NCI-H1436 (cell line): Measurements from ENCODE around the gene SLC15A2.
"Not testable (repeated sequence)": the region's sequence is repeated elsewhere in the genome, so short reads cannot be mapped to it uniquely, and the experiment has no call there.

ENCODE experiments used
- DNase-seq: peaks from one replicate; lab custom pipeline; 2025; lab: John Stamatoyannopoulos, UW

SLC15A2 gene

GRCh38 chr3:121926380-121926779, 32.2 kb downstream of the SLC15A2 start:
- DNase-seq: no peak

GRCh38 chr3:121938141-121938855, 44.1 kb downstream of the SLC15A2 start:
- DNase-seq: not testable (repeated sequence)

GRCh38 chr3:121941592-121941991, 47.4 kb downstream of the SLC15A2 start:
- no peak for DNase-seq

- DNase-seq: no peak
These were observed 48.0 kb downstream of the SLC15A2 start for GRCh38 chr3:121942116-121942786.

- no peak for DNase-seq
These were observed 49.2 kb downstream of the SLC15A2 start for GRCh38 chr3:121943431-121943830.

DNA sequence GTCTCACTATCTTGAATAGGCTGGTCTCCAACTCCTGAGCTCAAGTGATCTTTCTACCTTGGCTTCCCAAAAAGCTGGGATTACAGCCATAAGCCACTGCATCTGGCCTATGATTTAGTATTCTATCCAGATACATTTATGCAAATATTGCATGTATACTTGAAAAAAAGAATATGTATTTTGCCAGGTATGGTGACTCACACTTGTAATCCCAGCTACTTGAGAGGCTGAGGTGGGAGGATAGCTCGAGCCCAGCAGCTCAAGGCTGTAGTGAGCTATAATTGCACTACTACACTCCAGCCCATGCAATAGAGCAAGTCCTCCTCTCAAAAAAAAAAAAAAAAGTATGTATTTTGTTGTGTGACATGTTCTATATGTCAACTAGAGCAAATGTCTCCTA, 54.4 kb downstream of the SLC15A2 start:
- DNase-seq: no peak

DNA sequence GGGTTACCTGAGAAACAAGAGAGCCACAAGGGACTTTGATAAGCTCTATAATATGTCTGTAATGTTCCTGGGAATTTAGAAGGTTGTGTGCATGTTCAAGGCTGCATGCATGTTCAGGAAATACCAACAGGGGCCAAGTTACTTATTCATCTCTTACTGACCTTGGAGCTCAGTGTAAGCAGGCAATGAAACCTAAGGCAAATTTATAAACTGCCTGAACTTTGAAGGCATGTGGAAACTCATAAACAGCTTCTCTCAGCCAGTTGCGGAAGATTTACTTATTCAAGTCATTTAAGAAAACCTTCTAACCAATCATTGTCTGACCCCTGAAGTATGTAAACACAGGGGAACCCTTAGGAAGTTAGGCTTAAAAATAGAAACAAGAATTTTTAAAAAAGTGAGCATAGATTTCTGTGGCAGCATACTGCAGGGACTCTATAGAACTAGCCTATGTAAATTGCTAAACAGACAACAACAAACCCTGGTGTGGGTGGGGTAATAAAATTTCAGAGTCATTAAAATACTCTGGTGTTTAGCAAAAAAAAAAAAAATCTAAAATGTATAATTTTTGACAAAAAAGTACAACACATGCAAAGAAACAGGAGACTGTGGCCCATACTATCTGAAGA, 57.2 kb downstream of the SLC15A2 start:
- no peak for DNase-seq

DNA sequence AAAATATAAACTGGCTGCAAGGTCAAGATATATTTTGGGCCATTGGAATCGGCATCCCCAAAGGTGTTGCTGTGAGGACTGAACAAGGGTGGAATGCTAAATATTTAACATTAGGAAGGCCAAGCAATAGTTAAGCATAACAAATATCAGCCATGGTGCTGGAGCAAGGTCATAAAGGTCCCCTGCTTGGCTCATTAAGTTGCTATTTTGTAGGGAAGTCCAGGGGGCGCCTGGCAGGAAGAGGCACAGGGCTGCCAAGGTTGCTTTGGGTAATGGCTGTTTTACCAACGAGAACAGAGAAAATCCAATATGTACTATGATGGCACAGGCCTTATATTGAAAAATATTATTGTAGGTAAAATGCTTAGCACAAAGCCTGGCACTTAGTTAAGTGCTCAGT, 62.2 kb downstream of the SLC15A2 start:
- no peak for DNase-seq

DNA sequence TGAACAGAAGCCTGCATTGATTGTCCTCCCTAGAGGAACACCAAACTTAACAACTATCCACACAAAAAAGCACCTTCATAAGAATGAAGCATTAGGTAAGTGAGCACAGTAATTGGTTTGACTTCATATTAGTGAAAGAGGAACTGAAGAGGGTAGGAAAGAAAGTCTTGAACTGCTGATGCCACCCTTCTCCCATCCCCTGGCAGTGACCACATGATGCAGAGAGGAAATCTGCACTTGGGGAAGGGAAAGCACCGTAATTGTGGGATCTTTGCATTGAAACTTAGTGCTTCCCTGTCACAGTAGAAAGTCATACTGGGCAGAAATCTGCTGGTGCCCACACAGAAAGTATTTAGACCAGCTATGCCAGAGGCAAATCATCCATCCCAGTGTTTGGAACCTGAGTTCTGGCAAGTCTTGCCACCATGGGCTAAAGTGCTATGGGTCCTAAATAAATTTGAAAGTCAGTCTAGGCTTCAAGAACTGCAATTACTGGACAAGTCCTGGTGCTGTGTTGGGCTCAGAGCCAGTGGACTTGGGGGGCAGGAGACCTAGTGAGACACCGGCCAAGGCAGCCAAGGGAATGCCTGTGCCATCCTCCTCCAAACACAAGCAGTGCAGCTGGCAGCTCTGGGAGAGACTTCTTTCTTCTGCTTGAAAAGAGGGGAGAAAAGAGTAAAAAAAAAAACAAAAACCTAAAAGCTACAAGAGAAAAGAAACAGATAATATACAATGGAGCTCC, 63.6 kb downstream of the SLC15A2 start:
- no peak for DNase-seq

GRCh38 chr3:121958801-121959200, 64.6 kb downstream of the SLC15A2 start:
- no peak for DNase-seq

DNA sequence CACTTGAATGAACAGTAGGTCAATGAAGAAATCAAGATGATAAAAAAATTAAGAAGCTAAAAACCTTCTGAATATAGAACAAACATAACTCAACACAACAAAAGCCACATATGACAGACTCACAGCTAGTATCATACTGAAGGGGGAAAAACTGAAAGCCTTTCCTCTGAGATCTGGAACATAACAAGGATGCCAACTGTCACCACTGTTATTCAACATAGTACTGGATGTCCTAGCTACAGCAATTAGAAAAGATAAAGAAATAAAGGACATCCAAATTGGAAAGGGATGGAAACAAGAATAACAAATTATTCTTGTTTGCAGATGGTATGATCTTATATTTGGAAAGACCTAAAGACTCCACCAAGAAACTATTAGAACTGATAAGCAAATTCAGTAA, 67.1 kb downstream of the SLC15A2 start:
- no peak for DNase-seq

- DNase-seq: no peak
These were observed 68.2 kb downstream of the SLC15A2 start for GRCh38 chr3:121962443-121962842.

DNA sequence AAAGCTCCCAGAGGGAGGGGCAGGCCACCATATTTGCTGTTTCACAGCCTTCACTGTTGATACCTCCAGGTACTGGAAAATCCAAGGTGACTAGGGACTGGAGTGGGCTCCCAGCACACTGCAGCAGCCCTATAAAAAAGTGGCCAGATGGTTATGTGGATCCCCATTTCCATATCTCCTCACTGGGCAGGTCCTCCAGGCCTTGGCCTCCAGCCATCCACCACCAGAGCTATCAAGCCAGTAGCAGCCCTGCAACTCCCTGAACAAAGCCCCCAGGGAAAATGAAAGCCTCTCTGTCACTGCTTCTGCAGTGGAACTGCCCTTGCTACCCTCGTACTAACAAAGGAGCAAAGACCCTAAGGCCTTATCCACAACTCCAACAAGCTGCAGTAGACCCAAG, 69.4 kb downstream of the SLC15A2 start:
- DNase-seq: no peak

DNA sequence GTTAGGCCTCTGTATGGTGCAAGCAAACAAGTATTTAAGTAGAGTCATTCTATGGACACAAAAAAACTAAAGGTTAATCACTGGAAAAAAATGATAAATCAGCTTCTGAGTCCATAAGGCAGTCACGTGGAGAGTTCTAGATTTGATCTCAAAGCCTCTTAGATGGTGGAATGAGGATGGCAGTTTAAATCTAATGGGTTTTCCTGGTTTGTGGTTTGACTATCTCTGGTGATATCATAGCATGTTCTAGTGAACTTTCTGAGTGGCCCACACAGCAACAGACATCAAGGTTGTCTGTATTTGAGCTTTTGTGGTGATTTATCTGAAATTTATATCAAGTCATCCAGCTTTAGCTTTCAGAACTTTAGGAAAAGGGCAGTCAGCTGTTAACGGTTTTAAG, 75.4 kb downstream of the SLC15A2 start:
- no peak for DNase-seq

- no peak for DNase-seq
These were observed 75.8 kb downstream of the SLC15A2 start for GRCh38 chr3:121970047-121970446.

GRCh38 chr3:121974601-121975111, 80.5 kb downstream of the SLC15A2 start:
- DNase-seq: no peak

DNA sequence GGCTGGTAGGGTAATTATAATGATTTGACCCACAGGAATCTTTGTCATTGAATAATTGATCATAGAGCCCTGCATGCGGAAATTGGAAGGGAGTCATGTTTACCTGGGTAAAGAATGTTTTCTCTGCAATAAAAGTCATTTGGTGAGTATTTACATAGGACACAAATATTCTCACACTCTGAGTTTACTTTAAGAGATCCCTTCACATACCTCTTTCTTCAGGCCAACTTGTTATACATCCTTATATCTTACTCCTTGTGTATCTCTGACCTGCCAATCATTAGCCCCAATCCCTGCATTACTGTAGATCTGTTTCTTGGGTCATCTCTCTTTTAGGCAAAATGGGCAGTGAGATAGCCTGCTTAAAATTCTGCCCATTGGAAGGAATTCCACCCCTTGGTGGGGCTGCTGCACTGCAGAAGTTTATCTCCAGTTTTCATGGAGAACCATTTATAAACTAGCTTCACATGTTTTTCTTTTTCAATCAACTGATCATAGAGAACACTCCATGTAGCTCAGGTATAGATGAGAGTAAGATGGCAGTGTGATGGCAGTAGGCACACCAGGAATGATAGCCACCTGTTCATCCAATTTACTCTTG, 81.6 kb downstream of the SLC15A2 start:
- DNase-seq: no peak

DNA sequence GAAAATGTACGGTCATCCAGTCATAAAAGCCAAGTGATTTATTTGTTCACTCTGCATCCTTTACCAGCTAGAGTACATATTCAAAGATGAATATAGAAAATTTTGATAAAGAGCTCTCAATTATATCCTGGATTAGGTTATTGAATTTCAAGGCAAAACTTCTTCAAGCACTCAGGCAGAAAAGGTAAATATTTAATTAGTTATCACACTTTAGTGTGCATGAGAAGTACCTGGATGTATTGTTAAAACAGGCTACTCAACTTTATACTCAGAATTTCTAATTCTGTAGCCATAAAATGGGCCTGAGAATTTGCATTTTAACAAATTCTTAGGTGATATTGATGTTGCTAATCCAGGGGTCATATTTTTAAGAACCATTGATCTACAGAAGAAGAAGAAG, 82.5 kb downstream of the SLC15A2 start:
- DNase-seq: no peak

DNA sequence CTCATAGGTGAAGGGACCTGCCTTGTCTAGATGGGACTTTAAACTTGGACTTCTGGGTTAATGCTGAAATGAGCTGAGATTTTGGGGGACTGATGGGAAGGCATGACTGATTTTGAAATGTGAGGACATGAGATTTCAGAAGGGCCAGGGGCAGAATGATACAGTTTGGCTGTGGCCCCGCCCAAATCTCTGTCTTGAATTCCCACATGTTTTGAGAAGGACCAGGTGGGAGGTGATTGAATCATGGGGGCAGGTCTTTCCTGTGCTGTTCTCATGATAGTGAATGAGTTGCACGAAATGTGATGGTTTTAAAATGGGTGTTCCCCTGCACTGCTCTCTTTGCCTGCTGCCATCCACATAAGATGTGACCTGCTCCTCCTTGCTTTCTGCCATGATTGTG, 85.0 kb downstream of the SLC15A2 start:
- DNase-seq: no peak

- no peak for DNase-seq
These were observed 85.7 kb downstream of the SLC15A2 start for GRCh38 chr3:121979734-121980449.

GRCh38 chr3:121980450-121980796, 86.2 kb downstream of the SLC15A2 start:
- no peak for DNase-seq
